GM18520 (cell line): Measurements from ENCODE around the gene LRRIQ4.
A peak's percentile ranks its signal among the peaks of the same experiment; 100 is the strongest.

ENCODE experiments used
- ATAC-seq: cut with Tn5 transposase; IDR thresholded peaks from one replicate; pipeline ENCODE4 v1.9.1; 2021; ENCODE audit not compliant: unreplicated experiment

LRRIQ4 gene

DNA sequence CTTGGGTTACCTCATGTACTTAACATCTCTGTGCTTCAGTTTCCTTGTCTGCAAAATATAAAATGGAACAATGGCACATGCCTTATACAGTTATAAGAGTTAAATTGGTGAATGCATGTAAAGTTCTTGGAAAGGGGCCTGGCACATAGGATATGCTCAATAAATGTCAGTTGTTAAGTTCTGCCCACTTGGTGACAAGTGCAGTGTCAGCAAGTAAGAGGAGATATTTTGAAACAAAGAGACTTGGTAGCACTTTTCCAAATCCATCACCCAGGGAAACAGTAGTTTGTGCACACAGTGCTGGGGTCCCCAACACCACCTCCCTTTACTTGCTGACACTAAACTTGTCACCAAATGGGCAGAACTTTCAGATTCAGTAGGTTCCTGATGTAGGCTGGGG, 37.9 kb downstream of the LRRIQ4 start:
- ATAC-seq: no peak

DNA sequence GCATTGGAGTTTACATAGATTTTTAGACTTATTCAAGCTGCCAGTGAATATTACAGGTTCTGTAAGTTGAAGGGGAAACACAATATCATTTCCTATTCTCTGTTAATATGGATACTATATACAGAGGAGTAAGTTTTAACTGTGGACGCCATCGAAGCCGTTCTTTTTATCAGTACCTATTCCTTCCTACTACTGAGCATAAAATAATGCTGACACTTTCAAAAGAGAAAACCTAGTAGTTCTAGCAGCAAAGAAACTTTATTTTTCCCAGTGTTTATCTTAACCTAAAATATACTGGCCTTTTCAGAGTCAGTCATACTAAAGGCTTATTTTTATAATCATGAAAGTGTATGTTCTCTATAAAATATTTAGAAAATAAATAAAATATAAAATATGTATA, 42.8 kb downstream of the LRRIQ4 start:
- ATAC-seq: no peak

DNA sequence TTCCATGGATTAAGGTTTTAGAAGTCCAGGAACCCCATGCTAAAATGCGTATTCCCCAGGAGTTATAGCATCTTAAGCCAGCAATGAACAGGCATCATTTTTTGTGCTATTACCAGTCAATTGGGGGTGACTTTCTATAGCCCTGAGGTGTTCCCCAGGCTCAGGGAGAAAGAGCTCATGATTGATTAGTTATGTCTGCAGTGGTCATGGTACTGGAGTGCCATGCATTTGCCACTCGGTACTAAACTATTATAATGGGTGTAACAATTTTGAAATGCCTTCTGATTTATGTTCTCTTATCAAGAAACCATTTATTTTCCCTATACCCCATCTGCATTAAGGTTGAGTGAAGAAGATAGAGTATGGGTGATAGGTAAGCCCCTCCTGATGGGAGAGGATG, 45.1 kb downstream of the LRRIQ4 start:
- ATAC-seq: no peak

DNA sequence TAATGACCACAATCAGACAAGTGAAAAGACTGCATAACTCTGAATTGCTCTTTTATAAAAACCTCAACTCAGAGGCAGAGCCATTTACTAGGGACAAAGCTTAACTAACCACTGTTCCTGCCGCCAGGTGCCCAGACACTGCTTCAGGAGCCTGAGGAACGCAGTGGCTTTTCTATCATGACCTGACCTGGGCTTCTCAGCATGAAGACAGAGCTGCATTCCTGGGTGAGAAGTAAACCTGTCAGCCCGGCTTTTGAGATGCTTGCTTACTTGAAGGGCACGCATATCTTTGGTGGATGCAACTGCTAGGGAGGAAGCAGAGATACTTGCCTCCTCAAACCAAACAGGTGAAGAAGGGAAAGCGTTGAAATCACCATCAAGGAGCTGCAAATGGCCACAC, 49.2 kb downstream of the LRRIQ4 start:
- ATAC-seq: no peak

DNA sequence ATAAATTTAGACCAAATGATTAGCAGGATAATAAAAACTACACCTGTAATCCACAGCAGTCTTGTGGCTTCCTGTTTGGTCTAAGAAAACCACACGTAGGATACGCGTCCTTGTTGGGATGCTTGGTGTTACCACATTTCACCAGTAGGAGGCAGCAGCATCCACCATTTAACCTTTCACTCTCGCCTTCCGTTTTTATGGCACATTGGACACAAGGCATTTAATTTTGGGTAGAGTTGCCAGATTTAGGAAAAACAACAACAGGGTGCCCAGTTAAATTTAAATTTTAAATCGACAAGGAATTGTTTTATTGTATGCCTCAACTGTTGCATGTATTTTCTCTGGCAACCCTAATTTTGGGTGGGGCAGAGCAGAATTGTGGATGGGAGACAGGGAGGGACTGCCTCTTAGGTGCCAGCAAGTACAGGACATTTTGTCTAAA, 50.8 kb downstream of the LRRIQ4 start:
- ATAC-seq: peak; percentile 58

DNA sequence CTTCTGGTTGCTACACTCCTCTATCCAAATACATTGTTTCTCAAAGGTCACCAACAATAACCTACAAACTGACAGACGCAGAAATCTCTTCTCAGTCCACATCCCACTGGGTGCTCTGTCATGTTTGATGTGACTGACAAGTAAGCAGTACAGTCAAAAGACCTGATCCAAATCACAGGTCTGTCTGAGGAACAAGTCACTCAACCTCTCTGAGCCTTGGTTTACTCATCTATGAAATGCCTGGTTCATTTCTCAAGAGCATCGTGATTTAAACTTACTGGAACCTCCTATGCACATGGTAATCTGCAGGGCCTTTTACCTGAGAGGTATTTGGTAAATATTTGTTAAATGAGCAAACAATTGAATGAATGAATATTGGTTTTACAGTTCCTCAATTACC, 51.6 kb downstream of the LRRIQ4 start:
- no peak for ATAC-seq

DNA sequence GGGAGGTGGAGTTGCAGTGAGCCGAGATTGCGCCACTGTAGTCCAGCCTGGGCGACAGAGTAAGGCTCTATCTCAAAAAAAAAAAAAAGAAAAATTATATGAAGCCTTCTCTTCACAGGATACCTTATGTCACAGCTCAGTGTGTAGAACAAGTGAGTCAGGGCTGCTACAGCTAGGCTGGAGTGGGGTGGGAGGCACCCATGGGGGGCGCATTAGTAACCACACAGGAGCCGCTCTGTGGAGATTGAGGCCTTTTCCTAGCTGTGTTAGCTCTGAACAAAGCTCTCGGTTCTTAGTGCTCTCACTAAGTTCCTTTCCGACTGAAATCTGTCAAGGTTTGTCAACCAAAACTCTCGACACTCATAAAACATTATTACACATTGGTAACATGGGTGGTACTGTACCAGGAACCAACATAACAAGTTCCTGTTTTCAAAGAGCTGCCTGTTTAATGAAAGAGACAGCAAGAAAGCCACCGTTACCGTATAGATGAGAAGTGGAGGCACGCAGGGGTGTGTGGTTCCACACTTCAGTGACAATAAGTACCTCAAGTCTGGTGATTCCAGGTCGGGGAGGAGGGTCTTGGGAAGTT, 52.6 kb downstream of the LRRIQ4 start:
- ATAC-seq: no peak

DNA sequence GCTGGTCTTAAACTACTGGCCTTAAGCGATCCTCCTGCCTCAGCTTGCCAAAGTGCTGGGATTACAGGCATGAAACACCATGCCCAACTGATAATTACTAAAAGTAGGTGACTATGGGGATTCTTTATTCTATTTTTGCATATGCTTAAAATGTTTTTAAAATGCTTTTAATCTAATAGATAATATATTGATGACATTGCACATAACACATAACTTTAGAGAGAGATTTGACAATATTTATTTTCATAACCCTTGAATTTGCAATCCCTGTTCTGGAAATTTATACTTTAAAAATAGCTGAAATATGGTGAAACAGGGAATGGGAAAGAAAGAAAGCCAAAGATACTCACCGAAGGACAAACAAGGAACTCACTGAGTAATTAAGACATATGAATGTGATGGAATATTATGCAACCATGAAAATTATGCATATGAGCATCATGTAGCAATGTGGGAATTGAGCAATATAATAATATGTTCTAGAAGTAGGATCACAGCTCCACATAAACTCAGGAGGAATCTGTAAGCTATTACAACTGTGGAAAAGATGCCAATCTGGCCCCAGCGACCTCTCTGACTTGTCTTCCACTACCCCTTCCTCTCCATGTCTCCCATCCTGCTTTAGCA, 55.0 kb downstream of the LRRIQ4 start:
- ATAC-seq: no peak

DNA sequence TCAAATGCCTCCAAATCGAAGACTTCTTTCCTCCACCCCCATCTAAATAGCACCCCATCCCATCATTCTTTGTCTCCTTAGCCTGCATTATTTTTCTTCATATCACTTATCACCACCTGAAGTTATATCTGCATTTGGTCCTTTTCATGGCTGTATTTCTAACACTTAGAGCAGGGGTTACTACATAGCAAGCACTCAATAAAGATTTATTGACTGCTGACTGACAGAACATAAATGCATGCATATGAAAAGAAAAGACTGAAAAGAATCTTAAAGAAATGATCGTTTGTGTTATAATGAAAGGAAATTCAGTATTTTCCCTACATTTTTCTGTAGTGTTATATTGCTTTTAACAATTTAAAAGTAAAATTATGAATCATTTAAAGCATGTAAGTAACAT, 55.7 kb downstream of the LRRIQ4 start:
- ATAC-seq: no peak

DNA sequence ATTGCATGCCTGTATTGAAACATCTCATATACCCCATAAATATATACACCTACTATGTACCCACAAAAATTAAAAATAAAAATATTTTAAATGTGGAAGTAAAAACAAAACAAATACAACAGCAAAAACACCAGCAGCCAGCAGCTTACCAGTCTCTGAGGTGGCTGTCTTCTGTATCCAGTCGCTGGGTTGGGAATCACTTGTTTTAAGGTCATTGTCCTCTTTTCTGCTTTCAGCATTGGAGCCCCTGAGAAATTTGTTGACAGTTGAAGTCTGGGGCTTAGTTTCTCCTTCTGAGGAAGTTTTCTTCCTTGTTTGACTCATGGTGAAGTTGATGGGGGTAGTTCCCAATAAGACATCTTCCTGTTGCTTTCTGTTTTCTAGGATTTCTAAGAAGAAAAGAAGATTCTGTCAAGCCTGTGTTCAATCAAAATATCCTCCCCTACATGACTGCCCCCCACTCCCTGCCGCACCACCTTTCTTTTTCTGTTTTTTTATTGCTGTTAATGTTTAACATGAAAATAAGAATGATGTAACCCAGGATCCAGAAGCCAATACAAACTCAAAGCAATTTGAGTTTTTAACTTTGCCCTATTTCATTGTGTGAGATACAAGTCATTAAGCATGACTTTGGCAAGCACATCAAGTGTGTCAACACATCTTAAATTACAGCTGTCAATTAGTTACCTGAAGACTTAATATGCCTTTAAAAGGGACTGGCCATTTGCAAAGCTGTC, 57.0 kb downstream of the LRRIQ4 start, which contains the start of gene LRRC31:
LRRC31 (minus strand) TSS at position 452 of the 737 bp plus-strand sequence; CDS start at position 324, 128 bp downstream.
- no peak for ATAC-seq

DNA sequence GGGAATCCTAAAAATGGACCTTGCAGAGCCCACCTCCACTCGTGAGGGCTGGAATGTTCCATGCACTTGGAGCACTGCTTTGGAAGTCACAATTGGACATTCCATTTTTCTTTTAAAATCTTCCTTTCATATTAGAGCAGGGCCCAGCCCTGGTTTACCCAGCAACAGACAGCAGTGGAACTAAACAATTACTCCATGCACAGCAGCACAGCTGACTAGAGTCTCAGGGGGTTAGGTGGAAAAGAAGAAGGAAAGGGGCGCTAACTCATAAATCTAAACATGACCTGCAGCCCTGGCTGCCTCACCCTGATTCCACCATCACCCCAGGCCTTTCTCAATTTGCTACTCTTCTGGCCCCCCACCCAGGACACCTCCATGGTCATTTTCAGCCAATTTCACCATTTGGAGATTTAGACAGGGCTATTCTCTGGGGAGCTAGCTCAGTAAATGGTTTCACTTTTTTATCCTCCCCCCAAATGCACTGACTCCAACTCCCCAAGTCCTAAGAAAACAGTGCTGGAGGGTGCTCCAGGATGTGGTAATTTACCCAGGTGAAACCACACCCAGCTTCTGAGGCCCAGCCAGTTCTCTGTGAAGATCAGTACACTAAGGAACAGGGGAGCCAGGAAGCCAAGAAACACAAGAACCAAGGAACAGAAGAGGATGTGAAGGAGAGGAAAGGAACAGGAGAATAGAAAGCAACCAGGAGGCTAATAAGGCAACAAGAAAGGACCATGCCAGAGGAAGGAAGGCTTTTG, 58.6 kb downstream of the LRRIQ4 start:
- ATAC-seq: no peak

DNA sequence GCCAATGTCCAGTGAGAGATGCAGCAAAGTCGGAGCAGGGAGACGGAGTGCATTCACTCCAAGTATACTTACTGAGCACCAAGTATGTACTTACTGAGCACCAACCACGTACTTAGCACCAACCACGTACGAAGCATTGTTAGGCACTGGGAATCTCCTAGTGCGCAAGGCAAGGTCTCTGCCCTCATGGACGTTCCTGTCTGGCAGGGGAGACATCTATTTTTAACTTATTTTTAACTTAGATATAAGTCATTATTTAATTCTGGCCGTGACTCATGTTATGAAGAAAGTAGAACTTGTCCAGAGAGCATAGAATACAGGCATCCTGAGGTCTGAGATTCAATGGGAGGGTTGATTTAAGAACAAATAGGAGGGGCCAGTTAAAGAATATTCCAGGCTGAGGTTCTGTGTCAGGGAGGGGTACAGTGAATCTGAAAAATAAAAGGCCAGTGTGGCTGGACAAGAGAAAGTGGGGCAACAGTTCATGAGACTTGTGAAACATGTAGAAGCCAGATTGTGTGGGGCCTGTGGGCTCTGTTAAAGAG, 66.4 kb downstream of the LRRIQ4 start:
- ATAC-seq: no peak

DNA sequence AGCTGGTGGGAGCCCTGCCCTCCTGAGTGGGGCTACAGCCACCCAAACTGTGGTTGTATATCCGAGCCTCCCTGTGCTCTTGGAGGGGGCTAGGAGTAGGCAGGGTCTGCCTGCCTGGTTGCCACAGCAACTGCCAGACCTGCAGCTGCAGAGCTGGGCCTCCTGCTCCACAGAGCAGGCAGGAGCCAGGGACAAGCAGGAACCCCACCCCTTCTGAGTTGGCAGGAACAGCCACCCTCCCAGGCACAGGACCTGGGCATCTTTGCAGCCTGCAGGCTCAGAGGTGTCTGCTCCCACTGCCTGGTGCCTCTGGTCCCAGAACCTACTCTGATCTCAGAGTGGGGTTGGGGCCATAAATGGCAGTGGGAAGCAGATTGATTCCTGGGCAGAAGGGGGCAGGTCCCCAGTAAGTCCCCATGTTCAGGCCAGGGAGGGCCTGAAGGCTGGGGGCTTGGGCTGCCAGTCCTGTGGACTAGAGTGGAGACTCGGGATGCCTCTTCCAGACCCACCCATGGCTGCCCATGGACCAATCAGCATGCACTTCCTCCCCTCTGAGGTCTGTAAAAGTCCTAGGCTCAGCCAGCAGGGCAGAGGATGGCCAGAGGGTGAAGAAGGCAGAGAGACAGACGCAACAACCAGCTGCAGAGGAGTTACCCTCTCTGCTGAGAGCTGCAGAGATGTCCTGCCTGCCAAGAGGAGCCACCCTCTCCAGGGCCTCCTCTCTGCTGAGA, 67.3 kb downstream of the LRRIQ4 start:
- no peak for ATAC-seq

DNA sequence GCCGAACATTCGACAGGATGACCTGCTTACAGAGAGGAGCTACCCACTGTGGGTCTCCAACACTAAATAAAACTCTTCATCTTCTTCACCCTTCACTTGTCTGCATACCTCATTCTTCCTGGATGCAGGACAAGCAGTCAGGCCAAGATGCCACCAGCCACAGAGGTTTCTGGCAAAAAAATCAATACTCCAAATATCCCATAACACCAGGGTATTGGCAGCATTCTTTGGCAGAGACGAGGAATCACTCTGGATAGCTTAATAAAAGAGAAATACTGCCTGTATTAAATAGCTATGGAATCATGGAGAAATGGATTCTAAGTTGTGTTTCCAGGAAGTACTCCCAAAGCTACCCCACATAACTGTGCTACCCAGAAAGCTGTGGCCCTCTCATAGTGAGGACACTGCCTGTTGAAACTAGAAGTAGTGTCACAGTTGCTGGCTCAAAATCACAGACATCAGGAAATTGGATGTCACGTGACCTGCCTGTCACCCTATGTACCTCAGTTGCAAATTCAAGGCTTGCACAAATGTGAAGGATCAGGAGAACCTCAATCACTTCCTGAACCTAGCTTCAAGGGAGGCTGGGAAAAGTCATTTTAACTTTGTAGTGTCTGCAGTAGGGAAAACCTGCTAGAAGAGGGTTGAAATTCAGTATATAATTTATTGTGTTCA, 68.0 kb downstream of the LRRIQ4 start:
- ATAC-seq: no peak

DNA sequence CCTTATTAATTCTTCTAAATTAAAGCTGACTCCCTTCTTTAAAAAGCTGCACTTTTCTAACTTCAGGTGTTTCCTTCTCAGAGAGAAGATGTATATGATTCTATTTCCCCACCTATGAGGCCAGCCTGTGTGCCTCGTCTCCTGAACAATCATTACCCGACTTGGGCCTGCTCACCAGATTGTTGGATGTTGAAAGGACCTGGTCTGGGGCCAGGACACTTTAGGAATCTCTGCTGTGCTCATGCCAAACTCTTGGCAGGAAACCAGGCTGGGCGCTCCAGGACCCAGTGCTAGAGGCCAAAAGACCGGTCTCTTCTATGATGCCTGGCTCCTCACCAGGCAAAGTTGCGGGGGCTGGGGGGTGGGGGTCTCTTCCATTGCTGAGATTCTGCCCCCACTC, 74.0 kb downstream of the LRRIQ4 start:
- no peak for ATAC-seq
